ENCODE results near the gene HCAR3. TPM values are rescaled to one million over a fixed set of nuclear protein-coding genes. Genes with fewer than 3 reads are reported as not detected.

HCAR3 gene
- total and polyA plus RNA-seq, 2 of the 8 experiments (the other 6 are each of a cell fraction or from before 2014, with no cell fraction given): not detected

GRCh38 chr12:122738571-122738970 is 22.0 kb upstream of the HCAR3 start:
- no peaks in the 10 kb centered on the region for H3K27me3 ChIP-seq (replicated peaks in 1 of 4; ENCODE audit: control insufficient read depth in 3 of 4, extremely low read depth in 1 of 4, insufficient read depth in 3 of 4, low read length in 3 of 4)
- DNase-seq (ENCODE audit: low read depth in 1 of 2, low spot score in 2 of 2): no peak
- no peaks in the 10 kb centered on the region; a peak in 1 of 8 replicates for H3K36me3 ChIP-seq (ENCODE audit: control insufficient read depth in 2 of 4, insufficient read depth in 4 of 4, low read length in 3 of 4)
- no peak overlapping the region for H4K91ac ChIP-seq (replicated peaks; ENCODE audit: insufficient read length, low read length)
- no peak overlapping the region for H4K5ac ChIP-seq (ENCODE audit: insufficient read length, low read depth, low read length)
- no peaks in the 10 kb centered on the region for H3K79me2 ChIP-seq (ENCODE audit: control insufficient read depth in 1 of 2, insufficient read depth in 2 of 2, low read length in 2 of 2)
- no peak overlapping the region for H2BK15ac ChIP-seq (ENCODE audit: low read length)
- H4K8ac ChIP-seq (ENCODE audit: extremely low read depth, insufficient read depth, low read length): no peak overlapping the region
- no peak overlapping the region for H3K18ac ChIP-seq (ENCODE audit: extremely low read depth, low read length)
- H2BK20ac ChIP-seq (ENCODE audit: low read length): no peak overlapping the region
- FAIRE-seq: no peak
- H3K79me1 ChIP-seq (ENCODE audit: low read depth, low read length): no peaks in the 10 kb centered on the region
- H3K4me2 ChIP-seq (ENCODE audit: insufficient read depth in 1 of 2, low read depth in 2 of 2, low read length in 2 of 2): no peak overlapping the region
- CTCF ChIA-PET (ENCODE audit: partially characterized antibody): interaction anchor here (0.6 to 1.3 kb wide), 2 partner anchors 100 to 121 kb away, joined by 3 read pairs; no protein-coding TSS in a partner anchor
- H4K20me1 ChIP-seq (replicated peaks in 1 of 2; ENCODE audit: control insufficient read depth in 1 of 2, insufficient read depth in 2 of 2, low read length in 2 of 2): no peaks in the 10 kb centered on the region
- H3K4me3 ChIP-seq (ENCODE audit: extremely low read depth in 1 of 4, insufficient read depth in 2 of 4, low read depth in 3 of 4, low read length in 4 of 4): no peak overlapping the region
- no peak for TF ChIP-seq NANOG (IDR thresholded peaks at IDR 0.05; ENCODE audit: insufficient read depth, low read depth, low read length, poor library complexity, severe bottlenecking)
- no peak for TF ChIP-seq MAFK (IDR thresholded peaks at IDR 0.05; ENCODE audit: low read depth, low read length)
- no peak overlapping the region for H2AK5ac ChIP-seq (ENCODE audit: low read depth, low read length)
- H2BK5ac ChIP-seq (ENCODE audit: low read depth, low read length): no peak overlapping the region
- no peaks in the 10 kb centered on the region for H3K4me1 ChIP-seq (replicated peaks in 1 of 4; ENCODE audit: control insufficient read depth in 3 of 4, insufficient read depth in 4 of 4, low read length in 3 of 4)
- no peak overlapping the region for H3K23ac ChIP-seq (ENCODE audit: insufficient read length)
- no peak overlapping the region for H2BK120ac ChIP-seq (replicated peaks; ENCODE audit: low read depth, low read length)
- no peak overlapping the region for H3K14ac ChIP-seq (ENCODE audit: insufficient read length)
- WGBS, 2 experiments (ENCODE audit: extremely low coverage in 1 of 2, insufficient coverage in 1 of 2, insufficient read length in 1 of 2, insufficient replicate concordance in 2 of 2, low coverage in 1 of 2, low lambda C conversion rate in 2 of 2, missing lambda C conversion rate in 1 of 2): 94% methylated on average over 7 of the region's 7 CpGs; no CpG with 5 or more reads in 1 of the 2 experiments
- no peak overlapping the region for H2BK12ac ChIP-seq (ENCODE audit: low read depth, low read length)
- H3K23me2 ChIP-seq (ENCODE audit: low read depth, low read length): no peaks in the 10 kb centered on the region
- H3K9ac ChIP-seq (replicated peaks in 1 of 4; ENCODE audit: extremely low read depth in 1 of 4, low read depth in 3 of 4, low read length in 3 of 4): no peak overlapping the region
- no peaks in the 10 kb centered on the region for H3K9me3 ChIP-seq (ENCODE audit: insufficient read depth in 2 of 2, low read depth in 1 of 2, low read length in 1 of 2)
- POLR2A ChIA-PET (ENCODE audit: partially characterized antibody): no interaction called here
- H3K4ac ChIP-seq (replicated peaks; ENCODE audit: insufficient read length, low read depth, low read length): no peak overlapping the region
- no peak overlapping the region for H2AFZ ChIP-seq (ENCODE audit: low read length)
- no peak overlapping the region for H3K56ac ChIP-seq (replicated peaks; ENCODE audit: insufficient read length, low read depth, low read length)
- H3K27ac ChIP-seq (ENCODE audit: low read depth, low read length): no peak overlapping the region

Data from H1 (cell line).